Mesothelial cell of epicardium (in vitro differentiated cells): ENCODE data around the gene MLPH. TPM values are rescaled to one million over a fixed set of nuclear protein-coding genes. Genes with fewer than 3 reads are reported as not detected.

Experiments
- DNase-seq, 2 experiments: peaks; one replicate each; pipeline ENCODE4 v3.0.0; 2021; ENCODE audit warnings: low spot score in 2 of 2; ENCODE audit not compliant: unreplicated experiment in 2 of 2
- H3K27ac Mint-ChIP-seq: 2 replicates; pipeline ENCODE4 v1.8.0; 2021; ENCODE audit warnings: mixed read lengths
- H3K27me3 Mint-ChIP-seq: 2 replicates; pipeline ENCODE4 v1.8.0; 2021; ENCODE audit warnings: low read depth, mixed read lengths
- H3K36me3 Mint-ChIP-seq: 2 replicates; pipeline ENCODE4 v1.8.0; 2021; ENCODE audit warnings: mixed read lengths
- H3K4me1 Mint-ChIP-seq: 2 replicates; pipeline ENCODE4 v1.8.0; 2021; ENCODE audit warnings: mixed read lengths
- H3K4me3 Mint-ChIP-seq: 2 replicates; pipeline ENCODE4 v1.8.0; 2021; ENCODE audit warnings: mild to moderate bottlenecking, moderate library complexity, mixed read lengths
- H3K9me3 Mint-ChIP-seq: 2 replicates; pipeline ENCODE4 v1.8.0; 2021; ENCODE audit warnings: mixed read lengths
- total RNA-seq: library from RNA; stranded (reverse); gene quantifications from 3 replicates; pipeline ENCODE4 v1.2.1, GENCODE V29; 2021
- TF ChIP-seq, protein P1 (sequence below): fragments of 200-600 bp; sonication (generic); IDR thresholded peaks from one replicate; pipeline ENCODE4 v1.5.0; 2021; ENCODE audit warnings: antibody characterized with exemption; ENCODE audit not compliant: unreplicated experiment

Gene MLPH
- total RNA-seq, 1 donor from 2014 or later, result 6.1 TPM

GRCh38 chr2:237541243-237541642 lies 54.2 kb downstream of the MLPH start:
- no peak overlapping the region for H3K27ac Mint-ChIP-seq
- peaks cover 3% of the 10 kb centered on the region for H3K36me3 Mint-ChIP-seq
- TF ChIP-seq, protein P1, sequence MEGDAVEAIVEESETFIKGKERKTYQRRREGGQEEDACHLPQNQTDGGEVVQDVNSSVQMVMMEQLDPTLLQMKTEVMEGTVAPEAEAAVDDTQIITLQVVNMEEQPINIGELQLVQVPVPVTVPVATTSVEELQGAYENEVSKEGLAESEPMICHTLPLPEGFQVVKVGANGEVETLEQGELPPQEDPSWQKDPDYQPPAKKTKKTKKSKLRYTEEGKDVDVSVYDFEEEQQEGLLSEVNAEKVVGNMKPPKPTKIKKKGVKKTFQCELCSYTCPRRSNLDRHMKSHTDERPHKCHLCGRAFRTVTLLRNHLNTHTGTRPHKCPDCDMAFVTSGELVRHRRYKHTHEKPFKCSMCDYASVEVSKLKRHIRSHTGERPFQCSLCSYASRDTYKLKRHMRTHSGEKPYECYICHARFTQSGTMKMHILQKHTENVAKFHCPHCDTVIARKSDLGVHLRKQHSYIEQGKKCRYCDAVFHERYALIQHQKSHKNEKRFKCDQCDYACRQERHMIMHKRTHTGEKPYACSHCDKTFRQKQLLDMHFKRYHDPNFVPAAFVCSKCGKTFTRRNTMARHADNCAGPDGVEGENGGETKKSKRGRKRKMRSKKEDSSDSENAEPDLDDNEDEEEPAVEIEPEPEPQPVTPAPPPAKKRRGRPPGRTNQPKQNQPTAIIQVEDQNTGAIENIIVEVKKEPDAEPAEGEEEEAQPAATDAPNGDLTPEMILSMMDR, result no peak
- DNase-seq, result no peak
- no peak overlapping the region for H3K4me3 Mint-ChIP-seq
- peaks cover 4% of the 10 kb centered on the region for H3K9me3 Mint-ChIP-seq
- H3K4me1 Mint-ChIP-seq, result no peaks in the 10 kb centered on the region
- H3K27me3 Mint-ChIP-seq, result no peaks in the 10 kb centered on the region

- TF ChIP-seq, protein P1, result no peak
- no peak for DNase-seq
- Mint-ChIP-seq H3K9me3 (peaks cover 4% of the 10 kb centered on the region), H3K36me3 (peaks cover 3% of the 10 kb centered on the region), H3K4me1 (no peaks in the 10 kb centered on the region), H3K27me3 (no peaks in the 10 kb centered on the region), H3K4me3 (no peak overlapping the region), H3K27ac (no peak overlapping the region)
These were observed 55.1 kb downstream of the MLPH start for GRCh38 chr2:237542001-237542704.

DNA sequence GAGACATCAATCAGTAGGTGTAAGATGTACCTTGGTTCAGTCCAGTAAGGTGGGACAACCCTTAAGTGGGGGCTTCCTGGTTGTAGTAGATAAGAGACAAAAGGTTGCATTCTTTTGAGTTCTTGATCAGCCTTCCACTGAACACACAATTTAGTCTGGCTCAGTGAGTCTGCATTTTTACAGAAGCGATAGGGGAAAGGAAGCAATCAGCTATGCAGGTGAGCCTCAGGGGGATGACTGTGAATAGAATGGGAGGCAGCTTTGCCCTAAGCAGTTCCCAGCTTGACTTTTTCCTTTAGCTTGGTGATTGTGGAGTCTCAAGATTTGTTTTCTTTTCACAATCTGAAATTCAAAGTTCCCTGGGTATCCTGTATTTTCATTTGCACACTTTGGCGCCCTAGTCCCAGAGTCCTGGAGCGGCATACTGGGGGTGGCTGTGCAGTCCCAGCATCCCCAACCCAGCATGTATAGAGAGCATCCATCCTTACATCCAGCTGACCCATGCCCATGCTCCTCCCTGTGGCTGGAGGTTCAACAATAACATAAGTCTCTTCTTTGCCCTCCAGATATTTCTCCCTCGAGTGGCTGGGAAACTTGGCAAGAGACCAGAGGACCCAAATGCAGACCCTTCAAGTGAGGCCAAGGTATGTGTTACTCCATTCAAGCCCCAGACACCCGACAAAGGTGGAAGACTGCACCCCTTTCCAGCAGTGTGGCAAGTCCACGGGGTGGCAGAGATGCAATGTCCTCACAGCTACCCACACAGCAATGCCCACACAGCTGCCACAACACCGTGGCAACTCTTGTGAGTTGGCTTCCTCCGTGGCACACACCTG lies 59.2 kb downstream of the MLPH start:
- H3K4me3 Mint-ChIP-seq, result no peak overlapping the region
- DNase-seq, result no peak
- H3K27ac Mint-ChIP-seq, result no peak overlapping the region
- H3K36me3 Mint-ChIP-seq, result peaks cover 3% of the 10 kb centered on the region
- no peaks in the 10 kb centered on the region for H3K27me3 Mint-ChIP-seq
- no peaks in the 10 kb centered on the region for H3K4me1 Mint-ChIP-seq
- TF ChIP-seq, protein P1, result no peak
- H3K9me3 Mint-ChIP-seq, result peaks cover 4% of the 10 kb centered on the region

DNA sequence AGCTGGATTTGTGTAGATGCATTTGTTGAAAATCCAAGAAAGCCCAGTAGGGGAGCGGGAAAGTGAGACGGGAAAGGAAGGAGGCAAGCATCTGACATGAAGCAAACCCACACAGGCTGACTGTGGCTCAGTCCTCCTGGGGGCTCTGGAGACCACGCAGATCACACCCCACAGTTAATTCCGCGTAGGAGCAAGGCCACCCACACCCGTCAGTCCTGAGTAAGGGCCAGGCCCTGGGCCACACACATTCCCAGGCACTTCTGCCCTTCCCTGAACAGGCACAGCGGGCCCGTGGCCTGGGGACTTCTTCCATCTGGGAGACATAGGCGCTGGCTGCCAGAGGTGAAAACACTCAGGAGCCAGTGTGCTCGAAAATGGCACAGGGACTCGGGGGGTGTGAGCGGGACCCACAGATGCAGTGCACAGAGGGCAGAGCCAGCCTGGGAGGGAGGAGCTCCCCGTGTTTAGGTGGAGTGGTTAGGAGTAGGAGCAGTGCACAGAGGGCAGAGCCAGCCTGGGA lies 59.9 kb downstream of the MLPH start:
- Mint-ChIP-seq H3K4me1 (no peaks in the 10 kb centered on the region), H3K36me3 (no peaks in the 10 kb centered on the region), H3K27ac (no peak overlapping the region), H3K27me3 (no peaks in the 10 kb centered on the region), H3K4me3 (no peak overlapping the region), H3K9me3 (no peaks in the 10 kb centered on the region)
- no peak for DNase-seq
- TF ChIP-seq, protein P1, result no peak

- Mint-ChIP-seq H3K4me1 (no peaks in the 10 kb centered on the region), H3K27me3 (no peaks in the 10 kb centered on the region), H3K27ac (no peak overlapping the region), H3K4me3 (no peak overlapping the region), H3K9me3 (no peaks in the 10 kb centered on the region), H3K36me3 (no peaks in the 10 kb centered on the region)
- TF ChIP-seq, protein P1, result no peak
- DNase-seq, result no peak
These were observed 60.9 kb downstream of the MLPH start for GRCh38 chr2:237547841-237548416.
